Activated CD4-positive, CD25-positive, alpha-beta regulatory T cell treated with anti-CD3 and anti-CD28 coated beads, Interleukin-2, amount 50 U/mL, for 16 hours (primary cell): ENCODE data around the gene RRBP1.

ENCODE experiments used
- DNase-seq: peaks from one replicate; pipeline ENCODE4 v3.0.0-alpha.2; 2020; ENCODE audit warnings: low read depth, low spot score

RRBP1 gene

DNA sequence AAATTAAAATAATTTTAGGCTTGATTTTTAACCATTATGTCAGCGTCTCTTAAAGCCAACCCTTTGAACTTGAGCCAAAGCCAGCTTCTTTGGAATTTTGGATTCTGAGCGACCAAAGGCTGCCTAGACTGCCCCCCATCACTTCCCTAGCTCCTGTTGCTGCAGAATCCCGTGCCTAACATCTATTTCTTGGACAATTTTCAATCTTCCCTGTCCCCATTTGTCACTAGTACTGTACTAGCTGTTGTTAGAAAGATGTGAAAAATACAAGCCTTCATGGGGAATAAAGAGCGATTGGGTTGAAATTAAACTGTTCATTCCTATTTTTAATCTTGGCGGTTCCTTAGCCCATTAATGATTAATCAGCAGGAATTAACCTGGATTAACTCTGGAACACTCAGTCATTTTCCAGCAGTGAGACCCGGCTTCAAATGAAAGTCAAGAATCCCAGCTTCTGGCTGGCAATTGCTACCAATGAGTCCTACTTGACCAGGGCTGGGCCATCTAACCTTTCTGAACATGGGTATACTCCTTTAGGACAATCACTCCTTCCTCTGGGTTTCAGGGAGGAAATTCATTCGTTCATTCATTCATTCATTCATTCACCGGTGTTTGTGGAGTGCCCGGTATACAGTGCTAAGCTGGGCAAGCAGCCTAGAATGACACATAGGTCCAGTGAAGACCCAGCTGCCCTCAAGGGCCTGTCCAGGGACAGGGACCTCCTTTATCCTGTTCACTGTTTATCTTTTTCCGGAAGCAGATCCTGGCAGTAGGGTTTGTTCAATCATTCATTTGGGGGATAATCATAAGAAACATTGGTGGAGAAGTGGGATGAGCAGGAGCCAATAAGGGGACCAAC is 1.4 kb upstream of the RRBP1 start:
- no peak for DNase-seq

DNA sequence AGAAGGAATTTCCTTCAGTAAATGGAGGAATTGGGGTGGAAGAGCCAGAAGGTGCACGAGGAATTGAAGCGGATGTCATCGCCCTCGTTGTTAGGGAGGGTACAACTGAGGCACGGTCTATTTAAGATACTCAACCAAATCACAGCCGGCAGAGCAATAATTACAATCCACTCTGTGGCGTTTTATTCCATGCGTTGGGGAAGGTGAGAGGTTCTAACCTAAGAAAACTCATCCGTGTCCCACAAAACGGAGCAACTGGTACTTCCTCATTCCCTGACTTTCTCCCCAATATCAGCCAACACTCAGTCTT is 802 bp upstream of the RRBP1 start:
- no peak for DNase-seq

DNA sequence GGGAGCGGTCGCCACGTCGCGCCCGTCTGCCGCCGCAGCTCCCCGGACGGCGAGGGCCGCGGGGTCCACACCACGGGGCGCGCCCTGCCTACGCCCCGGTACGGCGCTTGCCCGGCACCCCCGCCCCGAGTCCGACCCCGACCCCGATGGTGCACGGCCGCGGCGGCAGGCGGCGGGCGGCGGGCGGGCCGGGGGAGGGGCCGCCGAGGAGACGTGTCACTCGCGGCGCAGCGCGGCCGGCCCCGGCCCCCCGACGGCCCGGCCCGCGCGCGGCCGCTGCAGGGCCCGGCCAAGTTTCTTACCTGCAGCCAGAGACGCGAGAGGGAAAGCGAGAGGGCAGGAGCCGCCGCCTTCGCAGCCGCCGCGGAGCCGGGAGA is 328 bp downstream of the RRBP1 start:
- DNase-seq: no peak

DNA sequence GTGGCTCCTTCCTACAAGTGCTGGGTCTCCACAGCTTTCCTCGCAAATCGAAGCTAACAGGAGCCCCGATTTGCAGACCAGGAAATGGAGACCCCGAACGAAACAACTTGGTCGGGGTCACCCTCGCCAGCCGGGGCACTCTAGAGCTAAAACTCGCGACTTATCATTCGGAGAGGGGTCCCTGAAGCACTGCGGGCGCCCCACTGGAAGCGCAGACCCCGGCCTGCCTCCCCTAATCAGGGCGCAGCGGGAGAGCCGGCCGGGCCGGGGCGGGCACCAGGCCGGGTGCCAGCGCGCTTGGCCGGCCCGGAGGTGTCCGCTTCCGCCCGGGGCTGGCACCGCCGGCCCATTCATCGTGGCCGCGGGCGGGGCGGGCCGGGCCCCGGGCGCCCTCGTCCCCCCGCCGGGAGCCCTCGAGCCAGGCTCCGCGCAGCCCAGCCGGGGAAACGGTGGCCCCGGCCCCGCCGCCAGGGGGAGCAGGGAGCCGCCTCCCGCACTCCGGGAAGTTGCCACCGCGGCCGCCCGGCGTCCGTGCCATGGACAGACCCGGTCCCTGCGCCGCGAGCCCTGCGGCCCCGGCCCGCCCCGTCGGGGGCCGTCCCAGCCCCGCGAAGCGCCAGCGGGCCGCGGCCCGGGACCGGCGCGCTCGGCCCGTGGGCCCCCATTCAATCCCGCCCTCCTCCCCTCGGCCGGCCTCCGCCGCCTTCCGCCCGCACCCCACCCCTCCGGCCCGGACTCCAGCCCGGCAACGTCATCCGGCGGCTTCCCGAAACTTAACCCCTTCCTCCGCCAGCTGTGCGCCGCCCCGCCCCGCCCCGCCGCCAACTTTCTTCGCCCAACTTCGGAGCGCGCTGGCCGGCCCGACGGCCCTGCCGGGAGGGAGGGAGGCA is 961 bp downstream of the RRBP1 start:
- peak; percentile 60 for DNase-seq

DNA sequence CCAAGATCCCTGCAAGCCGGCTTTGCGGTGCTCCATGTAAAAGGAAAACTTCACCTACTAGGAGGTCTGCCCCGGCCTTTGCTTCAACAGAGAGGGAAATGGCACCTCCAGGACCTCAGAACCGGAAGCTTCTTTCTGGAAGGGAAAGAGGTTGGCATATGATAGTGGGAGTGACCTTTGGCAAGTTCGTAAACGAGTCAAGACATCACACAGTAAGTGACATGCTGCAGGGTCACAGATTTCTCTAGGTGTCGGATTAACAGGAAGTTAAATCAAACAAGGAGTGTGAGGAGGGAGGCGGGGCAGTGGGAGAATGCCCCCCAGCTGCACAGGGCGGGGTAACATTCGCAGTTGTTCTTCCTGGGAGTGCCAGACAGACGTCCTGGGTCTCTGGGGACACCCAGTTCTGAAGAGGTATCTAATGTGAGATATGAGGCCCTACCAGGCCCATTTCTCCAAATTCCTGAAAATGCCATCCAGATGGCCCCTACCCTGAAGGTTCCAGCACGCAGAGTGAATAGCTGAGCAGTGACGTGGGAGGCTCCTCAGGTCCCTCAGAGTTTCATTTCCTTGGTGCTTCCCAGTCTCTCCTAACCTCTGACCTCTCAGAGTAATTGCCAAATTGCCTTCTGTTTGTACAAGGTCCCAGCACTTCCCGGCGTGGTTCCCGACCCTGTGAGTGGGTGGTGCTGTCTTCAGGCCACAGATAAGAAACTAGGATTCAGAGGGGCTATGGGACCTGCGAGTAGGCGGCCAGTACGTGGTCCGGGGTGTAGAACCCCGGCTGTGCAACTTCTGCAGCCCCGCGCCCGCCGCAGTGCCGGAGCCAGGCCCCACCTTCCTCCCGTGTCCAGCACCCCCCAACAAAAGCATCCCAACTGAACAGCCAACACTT is 1.9 kb downstream of the RRBP1 start:
- DNase-seq: no peak

DNA sequence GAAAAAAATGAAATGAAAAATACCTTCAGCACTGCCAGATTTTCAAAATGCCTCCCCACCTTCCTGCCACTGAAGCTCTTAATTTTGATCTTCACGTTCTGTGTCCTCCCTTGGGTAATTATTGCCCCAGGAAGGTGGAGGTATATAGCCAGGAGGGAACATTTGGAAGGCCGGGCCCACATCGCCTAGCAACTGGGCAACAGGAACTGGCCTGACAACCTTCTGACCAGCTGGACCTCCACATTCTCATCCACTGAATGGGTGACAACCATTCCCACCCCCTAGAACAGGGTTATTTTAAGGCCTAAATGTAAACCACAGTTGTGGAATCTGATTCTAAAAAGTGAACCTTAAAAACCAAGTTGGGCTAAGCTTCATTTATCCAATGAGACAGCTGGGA is 3.2 kb downstream of the RRBP1 start:
- no peak for DNase-seq

DNA sequence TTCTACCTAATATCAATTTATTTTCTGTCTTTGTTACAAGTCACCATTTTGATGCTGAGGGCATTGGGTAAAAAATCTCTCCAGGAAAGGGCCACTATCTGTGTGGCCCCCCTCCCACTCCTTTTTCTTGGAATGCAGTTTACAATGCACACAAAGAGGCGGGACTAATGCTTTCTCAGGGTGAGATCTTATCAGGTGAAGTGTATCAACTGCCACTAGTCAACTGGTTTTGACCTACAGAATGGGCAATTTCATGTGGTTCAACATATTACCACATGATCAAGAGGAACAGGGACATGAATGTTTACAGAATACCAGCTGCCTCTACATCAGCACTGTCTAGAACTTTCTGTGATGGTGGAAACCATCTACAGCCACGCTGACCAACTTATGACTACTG is 3.7 kb downstream of the RRBP1 start:
- no peak for DNase-seq

DNA sequence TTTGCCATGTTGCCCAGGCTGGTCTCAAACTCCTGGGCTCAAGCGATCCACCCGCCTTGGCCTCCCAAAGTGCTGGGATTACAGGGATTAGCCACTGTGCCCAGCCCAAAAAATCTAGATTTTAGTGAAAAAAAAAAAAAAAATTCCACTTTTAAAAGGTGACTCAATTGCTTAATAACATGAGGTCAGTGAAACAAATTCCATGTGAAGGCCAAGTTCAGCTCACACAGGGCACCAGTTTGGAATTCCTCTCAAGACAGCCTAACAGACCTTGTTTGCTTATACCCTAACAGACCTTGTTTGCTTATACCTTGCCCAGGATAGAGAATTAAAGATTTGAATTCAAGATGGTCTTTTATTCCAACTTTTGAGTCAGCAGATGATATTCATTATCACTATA is 5.1 kb downstream of the RRBP1 start:
- no peak for DNase-seq

DNA sequence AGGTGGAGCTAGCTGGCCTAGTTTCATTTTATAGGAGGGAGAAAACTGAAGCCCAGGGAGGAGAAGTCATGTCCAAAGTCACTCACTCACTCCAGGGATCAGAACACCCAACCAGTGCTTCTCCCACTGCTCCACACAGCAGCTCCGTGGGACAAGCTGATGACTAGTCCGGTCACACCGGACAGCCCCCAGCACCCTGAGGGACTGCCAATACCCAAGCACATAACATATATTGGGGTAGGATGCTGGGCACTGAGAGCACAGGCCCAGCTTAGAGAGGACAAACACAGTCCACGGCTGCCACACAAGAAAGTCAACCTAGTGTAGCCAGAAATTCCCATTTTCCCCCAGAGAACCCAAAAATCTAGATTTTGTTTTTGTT is 5.7 kb downstream of the RRBP1 start:
- DNase-seq: no peak

DNA sequence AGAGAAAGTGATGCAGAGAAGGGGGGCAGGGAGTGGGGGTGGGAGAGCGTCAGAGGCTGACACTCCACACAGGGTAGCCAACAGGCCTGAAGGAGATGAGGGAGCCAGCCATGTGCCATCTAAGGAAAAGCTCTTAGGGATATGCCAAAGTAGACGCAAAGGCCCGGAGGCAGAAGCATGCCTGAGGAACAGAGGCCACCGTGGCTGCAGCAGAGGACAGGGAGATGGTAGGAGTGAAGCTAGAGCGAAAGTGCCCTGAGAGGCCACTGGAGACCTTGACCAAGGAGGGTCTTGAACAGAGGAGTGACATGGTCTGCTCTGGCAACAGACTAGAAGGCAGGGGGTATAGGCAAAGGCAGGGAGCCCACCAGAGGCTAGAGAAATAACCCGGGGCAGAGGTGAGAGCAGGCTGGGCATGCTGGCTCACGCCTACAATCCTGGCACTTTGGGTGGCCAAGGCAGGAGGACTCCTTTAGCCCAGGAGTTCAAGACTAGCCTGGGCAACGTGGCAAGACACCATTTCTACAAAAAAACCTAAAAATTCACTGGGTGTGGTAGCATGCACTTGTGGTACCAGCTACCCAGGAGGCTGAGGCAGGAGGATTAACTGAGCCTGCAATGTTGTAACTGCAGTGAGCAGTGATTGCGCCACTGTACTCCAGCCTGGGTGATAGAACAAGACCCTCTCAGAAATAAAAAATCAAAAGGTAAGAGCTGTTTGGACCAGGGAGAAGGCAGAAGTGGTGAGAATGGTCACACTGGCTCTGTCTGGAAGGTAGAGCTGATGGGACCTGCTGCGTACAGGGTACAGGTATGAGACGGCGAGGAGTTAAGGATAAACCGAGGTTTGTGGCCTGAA is 6.3 kb downstream of the RRBP1 start:
- DNase-seq: no peak

DNA sequence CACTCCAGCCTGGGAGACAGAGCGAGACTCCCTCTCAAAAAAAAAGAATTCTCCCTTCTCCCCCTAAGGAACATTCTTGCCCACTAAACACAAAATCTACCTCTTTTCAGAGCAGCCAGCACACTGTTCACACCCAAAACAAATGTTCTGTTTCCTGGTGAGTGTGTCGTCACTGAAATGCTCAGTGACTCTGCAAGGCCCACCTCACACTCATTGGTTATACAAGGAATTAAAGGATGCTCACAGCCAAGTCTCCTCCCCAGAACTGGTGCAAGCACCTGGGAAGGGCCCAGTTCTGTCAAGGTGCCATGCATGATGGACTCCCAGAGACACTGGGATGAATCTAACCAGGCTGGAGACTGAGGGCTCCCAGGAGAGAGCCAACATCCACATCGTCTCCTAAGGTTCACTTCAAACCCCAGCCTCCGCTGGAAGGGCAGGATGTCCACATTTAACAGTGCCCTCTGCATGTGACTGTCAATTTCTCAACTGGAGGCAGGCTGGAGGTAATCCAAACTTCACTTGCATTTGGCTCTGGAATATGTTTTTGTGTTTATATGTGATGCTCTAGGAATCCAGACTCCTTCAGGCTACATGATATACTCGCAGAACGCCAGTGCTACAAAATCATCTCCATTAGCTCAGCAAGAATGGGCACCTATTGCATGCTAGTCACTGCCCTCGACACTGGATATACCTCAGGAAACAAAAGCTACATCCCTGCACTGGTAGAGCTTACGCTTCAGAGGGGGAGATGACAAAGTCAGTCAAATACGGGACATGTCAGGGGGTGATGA is 7.1 kb downstream of the RRBP1 start:
- no peak for DNase-seq

DNA sequence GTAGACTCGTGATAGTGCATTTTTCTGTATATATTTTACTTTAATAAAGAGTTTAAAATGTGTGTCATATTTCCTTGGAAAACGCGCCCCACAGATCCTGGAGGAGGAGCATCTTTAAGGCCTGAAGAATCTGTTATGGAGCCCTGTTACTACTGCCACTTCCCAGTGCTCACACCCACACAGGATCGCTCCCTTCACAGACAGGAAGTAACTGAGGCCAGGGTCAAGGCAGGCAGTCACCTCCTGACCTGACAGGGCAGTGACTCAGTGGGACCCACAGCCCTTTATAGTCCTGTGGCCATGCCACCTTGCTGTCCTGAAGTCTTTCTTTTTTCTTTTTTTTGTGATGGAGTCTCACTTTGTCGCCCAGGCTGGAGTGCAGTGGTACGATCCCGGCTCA is 9.0 kb downstream of the RRBP1 start:
- DNase-seq: no peak

DNA sequence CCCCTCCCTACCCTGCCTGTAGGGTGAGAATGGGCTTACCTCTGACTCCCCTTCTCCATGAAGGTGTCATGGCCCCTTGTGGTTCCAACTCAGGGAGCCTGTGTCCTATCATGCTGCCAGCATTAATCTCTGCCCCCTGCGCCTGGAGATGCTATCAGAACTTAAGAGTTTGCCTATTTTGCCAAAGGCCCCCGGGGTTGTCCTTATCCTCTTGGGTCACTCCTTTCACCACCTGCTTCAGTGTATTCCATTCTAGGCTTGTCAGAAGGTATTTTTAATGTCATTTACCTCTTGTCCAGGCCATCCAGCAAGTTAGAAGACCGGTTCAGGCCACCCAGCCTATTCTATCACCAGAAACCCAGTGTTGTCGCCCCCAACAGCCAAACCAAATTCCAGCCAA is 10.5 kb downstream of the RRBP1 start:
- no peak for DNase-seq

DNA sequence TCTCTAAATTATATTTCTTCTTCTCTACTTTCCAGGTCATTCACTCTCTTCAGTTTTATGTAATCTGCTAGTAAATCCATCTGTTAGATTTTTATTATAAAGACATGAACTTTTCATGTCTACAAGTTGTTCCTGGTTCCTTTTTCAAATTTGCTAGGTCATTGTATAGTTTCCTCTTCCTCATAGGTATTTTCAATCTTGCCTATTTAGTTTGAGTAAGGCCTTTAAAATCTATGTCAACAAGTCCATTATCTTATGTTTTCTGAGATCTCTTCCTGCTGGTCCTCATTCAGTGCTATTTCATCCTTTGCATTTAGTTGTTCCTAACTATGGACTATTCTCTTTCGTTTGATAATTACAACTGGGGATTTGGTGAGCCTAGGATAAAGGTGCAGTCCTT is 11.0 kb downstream of the RRBP1 start:
- DNase-seq: no peak

DNA sequence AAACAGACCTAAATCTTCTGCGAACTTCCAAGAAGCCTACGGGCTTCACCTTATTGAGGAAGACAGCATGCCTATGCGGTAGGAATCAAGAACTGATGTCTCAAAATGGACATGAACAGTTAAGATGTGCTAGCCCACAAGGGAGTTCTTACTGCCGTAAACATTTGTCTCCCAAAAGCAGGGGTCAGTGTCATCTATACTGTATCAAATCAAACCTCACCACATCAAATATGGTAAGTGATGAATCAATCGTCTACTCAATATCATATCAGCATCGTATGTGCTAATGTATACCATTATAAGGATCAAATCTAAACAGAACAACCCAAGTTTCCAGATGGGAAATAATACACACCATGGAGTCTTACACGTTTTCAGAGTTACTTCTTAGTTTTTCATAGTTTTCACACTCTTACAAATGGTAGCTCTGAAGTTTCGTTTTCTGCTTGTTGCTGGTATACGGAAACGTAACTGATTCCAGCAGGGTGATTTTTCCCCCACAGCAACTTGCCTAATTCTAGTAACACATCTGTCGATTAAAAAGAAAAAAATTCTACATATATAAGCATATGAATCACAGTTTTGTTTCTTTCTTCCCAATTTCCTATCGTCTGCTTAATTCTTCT is 12.6 kb downstream of the RRBP1 start:
- no peak for DNase-seq

DNA sequence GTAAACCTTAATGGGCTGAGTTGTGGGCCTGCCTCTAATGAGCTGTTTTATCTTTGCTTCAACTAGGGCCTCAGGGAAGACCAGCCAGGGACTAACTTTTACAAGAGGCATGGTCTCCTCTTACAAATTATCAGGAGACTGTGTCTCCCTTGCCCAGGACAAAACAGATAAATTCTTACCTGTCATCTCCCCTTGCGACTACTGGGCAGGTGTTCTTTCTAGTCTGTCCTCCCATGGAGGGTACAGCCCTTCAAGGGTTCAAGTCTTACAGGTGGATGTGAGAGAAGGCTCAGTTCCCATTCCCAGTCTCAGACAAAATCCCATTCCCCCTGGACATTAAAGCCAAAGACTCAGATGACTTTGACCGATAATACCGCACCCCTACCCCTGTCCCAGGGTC is 13.6 kb downstream of the RRBP1 start:
- DNase-seq: no peak

DNA sequence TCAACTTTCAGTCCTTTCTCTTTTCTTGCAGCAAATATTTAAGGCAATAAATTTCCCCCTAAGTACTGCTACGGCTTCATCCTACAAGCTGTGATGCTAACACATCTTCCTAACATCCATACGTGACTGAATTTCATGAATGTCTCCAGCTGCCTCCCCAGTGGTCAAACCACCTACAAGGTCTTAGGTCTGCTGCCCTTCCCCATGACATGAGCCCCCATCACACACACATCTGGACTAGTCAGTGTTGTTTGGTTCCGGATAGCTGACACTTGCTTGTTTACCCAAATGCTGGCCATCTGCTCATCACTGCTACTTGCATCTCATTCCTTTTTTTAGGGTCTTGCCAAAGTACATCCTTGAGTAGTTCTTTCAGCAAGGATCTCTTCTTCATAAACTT is 14.6 kb downstream of the RRBP1 start:
- no peak for DNase-seq

DNA sequence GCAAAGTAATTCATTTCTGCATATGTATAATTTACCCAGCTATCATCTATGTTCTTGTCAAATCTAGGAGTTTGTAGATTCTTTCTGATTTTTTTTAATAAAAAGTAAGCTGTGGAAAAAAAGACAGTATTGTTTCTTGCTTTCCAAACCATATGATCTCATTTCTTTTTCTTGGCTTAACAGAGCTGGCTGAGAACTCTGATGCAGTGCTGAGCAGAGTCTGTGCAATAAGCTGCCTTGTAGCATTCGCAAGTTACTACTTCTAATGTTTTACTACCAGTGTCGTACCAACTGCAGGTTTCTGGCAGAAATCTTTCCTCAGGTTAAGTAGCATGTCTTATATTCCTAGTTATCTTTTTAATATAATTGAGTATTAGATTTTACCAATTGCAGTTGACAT is 15.6 kb downstream of the RRBP1 start:
- no peak for DNase-seq

DNA sequence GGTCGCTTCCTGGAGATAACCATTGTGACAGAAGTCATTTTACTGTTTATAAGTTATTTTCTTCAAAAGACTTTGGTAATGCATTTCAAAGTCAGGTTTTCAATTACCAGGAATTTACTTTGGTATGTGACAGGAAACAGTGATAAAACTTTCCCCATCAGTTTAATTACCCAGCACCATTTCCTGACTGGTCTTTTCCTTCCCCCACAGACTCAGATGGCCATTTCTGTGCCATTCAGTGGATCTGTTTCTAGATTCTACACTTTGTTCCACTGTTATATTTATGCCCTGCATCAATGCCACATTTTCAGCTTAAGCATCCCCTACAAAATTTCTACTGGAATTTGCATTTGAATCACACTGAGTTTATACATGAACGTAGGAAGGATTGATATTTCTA is 16.3 kb downstream of the RRBP1 start:
- no peak for DNase-seq
